GM10248 (cell line): Measurements from ENCODE around the gene LAMA4.
A peak's percentile ranks its signal among the peaks of the same experiment; 100 is the strongest.

Source experiments
- CTCF ChIA-PET: fragments of 300-600 bp; sonication (Branson Sonifier 250); formaldehyde crosslinking; extraction: SDS; loops from one replicate; lab custom pipeline; 2021; ENCODE audit warnings: antibody characterized with exemption; lab: Yijun Ruan, JAX
- POLR2A ChIA-PET: fragments of 350-650 bp; sonication (Branson Sonifier 250); formaldehyde crosslinking; extraction: SDS; loops from one replicate; lab custom pipeline; 2020; ENCODE audit warnings: antibody characterized with exemption; lab: Yijun Ruan, JAX
- DNase-seq: peaks from one replicate; pipeline ENCODE4 v3.0.0; 2012; ENCODE audit errors: extremely low spot score
- TF ChIP-seq, protein P1 (sequence below): IDR thresholded peaks from 2 replicates; pipeline ENCODE4 v1.5.1; 2012; ENCODE audit warnings: mild to moderate bottlenecking, low read depth; ENCODE audit errors: extremely low read depth, missing control alignments, control extremely low read depth

The LAMA4 gene, protein sequence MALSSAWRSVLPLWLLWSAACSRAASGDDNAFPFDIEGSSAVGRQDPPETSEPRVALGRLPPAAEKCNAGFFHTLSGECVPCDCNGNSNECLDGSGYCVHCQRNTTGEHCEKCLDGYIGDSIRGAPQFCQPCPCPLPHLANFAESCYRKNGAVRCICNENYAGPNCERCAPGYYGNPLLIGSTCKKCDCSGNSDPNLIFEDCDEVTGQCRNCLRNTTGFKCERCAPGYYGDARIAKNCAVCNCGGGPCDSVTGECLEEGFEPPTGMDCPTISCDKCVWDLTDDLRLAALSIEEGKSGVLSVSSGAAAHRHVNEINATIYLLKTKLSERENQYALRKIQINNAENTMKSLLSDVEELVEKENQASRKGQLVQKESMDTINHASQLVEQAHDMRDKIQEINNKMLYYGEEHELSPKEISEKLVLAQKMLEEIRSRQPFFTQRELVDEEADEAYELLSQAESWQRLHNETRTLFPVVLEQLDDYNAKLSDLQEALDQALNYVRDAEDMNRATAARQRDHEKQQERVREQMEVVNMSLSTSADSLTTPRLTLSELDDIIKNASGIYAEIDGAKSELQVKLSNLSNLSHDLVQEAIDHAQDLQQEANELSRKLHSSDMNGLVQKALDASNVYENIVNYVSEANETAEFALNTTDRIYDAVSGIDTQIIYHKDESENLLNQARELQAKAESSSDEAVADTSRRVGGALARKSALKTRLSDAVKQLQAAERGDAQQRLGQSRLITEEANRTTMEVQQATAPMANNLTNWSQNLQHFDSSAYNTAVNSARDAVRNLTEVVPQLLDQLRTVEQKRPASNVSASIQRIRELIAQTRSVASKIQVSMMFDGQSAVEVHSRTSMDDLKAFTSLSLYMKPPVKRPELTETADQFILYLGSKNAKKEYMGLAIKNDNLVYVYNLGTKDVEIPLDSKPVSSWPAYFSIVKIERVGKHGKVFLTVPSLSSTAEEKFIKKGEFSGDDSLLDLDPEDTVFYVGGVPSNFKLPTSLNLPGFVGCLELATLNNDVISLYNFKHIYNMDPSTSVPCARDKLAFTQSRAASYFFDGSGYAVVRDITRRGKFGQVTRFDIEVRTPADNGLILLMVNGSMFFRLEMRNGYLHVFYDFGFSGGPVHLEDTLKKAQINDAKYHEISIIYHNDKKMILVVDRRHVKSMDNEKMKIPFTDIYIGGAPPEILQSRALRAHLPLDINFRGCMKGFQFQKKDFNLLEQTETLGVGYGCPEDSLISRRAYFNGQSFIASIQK (N-terminal part only)

DNA sequence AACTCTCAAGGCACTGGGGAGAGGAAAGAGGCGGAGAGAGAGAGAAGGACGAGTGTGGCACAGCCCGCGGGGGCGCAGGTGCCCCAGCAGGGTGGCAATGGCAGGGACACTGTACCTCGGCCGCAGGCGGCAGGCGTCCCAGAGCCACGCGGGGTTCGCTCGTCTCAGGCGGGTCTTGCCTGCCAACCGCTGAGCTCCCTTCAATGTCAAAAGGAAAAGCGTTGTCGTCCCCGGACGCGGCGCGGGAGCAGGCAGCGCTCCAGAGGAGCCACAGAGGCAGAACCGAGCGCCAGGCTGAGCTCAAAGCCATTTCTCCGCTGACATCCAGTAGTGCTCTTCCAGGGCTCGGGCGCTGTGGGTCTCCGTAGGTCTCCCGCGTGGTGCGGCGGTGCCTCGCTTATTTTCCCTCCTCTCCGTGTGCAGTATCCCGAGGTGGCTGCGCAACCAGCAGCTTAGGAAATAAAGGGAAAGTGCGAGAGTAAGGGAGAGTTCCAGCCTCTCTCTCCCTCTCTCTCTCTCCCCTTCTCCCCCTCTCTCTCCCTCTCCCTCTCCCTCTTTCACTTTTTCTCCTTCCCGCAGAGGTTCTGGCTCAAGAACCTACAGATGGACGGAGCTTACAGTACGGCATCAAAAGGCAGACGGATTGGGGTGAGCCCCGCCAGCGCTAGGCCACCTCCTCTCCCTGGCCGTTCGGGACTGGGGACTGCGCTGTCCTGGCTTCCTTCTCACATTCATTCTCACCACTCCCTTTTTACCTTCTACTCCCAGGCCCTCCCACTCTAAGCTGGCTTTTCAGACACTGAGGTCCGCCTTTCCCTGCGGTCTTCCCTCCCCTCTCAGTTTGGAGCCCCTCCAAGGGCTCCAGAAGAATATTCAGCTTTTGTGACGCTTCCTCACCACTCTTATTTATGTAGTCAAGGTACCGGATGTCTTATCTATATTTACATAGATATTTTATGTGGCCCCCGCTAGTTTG lies at the start of gene LAMA4:
Gene LAMA4 (minus strand): TSS at position 727 of the 976 bp plus-strand sequence. CDS start 417 bp downstream, at position 310.
- POLR2A ChIA-PET = no interaction called here
- CTCF ChIA-PET = interaction anchor here (1.1 to 1.4 kb wide), 4 partner anchors 16 to 74 kb away, joined by 3 to 6 read pairs (median 4); no protein-coding TSS in a partner anchor
- DNase-seq = peak; percentile 15
- TF ChIP-seq, protein P1, sequence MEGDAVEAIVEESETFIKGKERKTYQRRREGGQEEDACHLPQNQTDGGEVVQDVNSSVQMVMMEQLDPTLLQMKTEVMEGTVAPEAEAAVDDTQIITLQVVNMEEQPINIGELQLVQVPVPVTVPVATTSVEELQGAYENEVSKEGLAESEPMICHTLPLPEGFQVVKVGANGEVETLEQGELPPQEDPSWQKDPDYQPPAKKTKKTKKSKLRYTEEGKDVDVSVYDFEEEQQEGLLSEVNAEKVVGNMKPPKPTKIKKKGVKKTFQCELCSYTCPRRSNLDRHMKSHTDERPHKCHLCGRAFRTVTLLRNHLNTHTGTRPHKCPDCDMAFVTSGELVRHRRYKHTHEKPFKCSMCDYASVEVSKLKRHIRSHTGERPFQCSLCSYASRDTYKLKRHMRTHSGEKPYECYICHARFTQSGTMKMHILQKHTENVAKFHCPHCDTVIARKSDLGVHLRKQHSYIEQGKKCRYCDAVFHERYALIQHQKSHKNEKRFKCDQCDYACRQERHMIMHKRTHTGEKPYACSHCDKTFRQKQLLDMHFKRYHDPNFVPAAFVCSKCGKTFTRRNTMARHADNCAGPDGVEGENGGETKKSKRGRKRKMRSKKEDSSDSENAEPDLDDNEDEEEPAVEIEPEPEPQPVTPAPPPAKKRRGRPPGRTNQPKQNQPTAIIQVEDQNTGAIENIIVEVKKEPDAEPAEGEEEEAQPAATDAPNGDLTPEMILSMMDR = no peak

DNA sequence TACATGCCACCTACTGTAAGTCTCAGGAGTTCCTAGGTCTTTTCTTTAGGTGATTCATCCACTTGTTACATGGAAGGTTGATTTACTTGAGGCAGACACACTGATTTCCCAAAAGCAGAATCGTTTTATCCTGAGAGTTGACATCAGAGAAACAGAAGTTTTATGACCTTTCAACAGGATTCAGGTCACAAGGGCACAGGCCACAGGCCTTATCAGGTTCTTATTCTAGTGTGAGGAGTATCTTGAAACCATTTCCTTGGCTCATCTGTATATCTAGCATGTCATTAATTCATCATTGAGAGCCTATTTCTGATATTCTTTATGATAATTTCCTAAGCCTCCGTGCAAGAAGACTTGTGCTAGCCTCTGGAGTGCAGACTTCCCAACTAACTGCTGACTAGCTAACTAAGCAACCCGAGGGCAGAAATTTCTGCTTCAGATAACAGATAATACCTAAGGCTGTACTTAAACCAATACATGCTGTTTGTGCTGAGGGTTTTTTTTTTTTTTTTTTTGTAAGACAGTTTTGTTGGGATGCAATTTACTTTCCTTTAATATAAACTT lies 47.9 kb upstream of the LAMA4 start:
- DNase-seq = no peak
- TF ChIP-seq, protein P1 = no peak
- ChIA-PET POLR2A (no interaction called here), CTCF (no interaction called here)

DNA sequence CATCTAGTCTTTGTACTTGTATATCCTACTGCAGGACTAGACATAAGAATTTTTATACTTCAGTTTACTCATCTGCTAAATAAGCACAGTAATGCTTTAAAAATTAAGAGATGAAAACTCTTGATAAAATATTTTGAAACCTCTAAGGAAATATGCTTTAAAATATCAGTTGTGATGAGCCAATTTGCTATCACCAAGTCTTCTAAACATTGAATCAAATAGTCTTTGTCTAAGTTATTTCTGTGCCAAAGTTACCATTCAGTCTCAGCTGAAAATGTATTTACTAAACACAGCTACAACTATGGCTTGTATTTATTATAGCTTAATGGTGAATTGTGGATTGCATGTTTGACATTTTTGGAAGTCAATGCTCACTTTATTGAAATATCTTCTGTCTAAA lies 46.5 kb upstream of the LAMA4 start:
- no peak for DNase-seq
- ChIA-PET CTCF (interaction anchor here (0.9 kb wide), 1 partner anchor 9 kb away, joined by 3 read pairs; no protein-coding TSS in a partner anchor), POLR2A (no interaction called here)
- TF ChIP-seq, protein P1 = no peak

DNA sequence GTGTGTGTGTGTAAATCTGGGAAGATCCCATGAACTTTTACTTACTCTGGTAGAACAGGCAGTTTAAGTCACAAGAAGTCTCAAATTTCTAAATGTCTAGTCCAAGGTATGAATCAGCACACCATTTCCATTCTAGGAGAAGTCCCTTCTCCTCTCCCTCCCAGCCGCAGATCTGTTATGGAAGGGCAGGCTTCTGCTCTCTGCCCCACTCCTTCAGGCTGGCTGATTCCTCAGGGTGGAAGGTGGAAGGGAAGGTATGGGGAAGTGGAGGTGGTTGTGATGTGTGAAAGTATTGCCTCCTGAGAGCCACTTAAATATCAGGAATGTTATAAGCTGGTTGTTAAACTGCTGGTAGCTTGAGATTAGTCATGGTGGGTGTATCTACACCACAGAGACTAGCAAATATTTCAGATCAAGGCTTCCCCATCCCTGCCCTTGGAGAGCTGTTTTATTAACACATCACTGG lies 44.5 kb upstream of the LAMA4 start:
- ChIA-PET CTCF (interaction anchor here (0.8 to 1.8 kb wide), 7 partner anchors 9 to 119 kb away, joined by 3 to 7 read pairs (median 5); partner anchors contain the start of gene LAMA4), POLR2A (no interaction called here)
- no peak for DNase-seq
- TF ChIP-seq, protein P1 = no peak

DNA sequence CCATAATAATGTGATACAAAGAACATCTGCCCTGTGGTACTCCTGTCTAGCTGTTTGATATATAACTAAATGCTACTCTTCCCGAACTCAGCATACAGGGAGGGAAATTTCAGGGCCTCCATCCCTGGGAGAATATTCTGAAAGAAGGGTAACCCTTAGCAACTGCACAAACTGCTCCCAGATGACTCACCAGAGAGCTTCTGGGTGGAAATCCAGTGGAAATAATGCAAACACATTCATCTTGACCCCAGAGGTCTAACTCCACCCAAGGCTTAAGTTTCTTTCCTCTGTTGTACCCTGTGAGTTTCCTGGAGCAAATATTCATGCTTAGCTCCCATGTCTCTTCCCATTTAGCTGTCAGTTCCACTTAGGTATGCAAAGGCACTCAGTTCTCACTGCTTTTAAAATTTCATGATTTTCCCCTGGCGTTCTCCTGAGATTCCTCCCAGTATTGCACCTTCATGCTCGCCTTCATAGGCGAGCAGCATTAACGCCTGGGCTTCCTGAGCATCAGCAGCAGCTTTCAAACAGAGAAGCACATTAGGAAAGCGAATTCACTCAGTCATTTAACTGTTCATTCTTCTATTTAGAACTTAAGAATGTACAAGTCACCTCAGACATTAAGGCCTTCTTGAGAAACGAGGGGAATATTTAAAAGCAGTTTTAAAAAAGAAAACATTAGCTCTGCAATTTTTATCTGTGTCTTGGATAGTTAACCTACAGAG lies 43.8 kb upstream of the LAMA4 start:
- DNase-seq = no peak
- TF ChIP-seq, protein P1 = no peak
- ChIA-PET POLR2A (no interaction called here), CTCF (interaction anchor here (0.8 to 1.8 kb wide), 6 partner anchors 9 to 118 kb away, joined by 3 to 7 read pairs (median 4); partner anchors contain the start of gene LAMA4)
